Chondrocyte (in vitro differentiated cells): ENCODE data around the gene FBXL12. TPM values are rescaled to one million over a fixed set of nuclear protein-coding genes. Genes with fewer than 3 reads are reported as not detected.
A peak's percentile ranks its signal among the peaks of the same experiment; 100 is the strongest.
"Not testable (repeated sequence)": the region's sequence is repeated elsewhere in the genome, so short reads cannot be mapped to it uniquely, and the experiment has no call there.

Experiments
- DNase-seq: peaks from one replicate; pipeline ENCODE4 v3.0.0; 2021; ENCODE audit warnings: mixed read lengths, low spot score
- H3K27ac Mint-ChIP-seq: one replicate; pipeline ENCODE4 v1.8.0; 2021; ENCODE audit warnings: mild to moderate bottlenecking, moderate library complexity, mixed read lengths; ENCODE audit not compliant: unreplicated experiment
- H3K27me3 Mint-ChIP-seq: 2 replicates; pipeline ENCODE4 v1.8.0; 2021; ENCODE audit warnings: low read depth, mixed read lengths
- H3K36me3 Mint-ChIP-seq: 2 replicates; pipeline ENCODE4 v1.8.0; 2021; ENCODE audit warnings: low read depth, mixed read lengths
- H3K4me1 Mint-ChIP-seq: 2 replicates; pipeline ENCODE4 v1.8.0; 2021; ENCODE audit warnings: low read depth, mild to moderate bottlenecking, mixed read lengths
- H3K4me3 Mint-ChIP-seq: one replicate; pipeline ENCODE4 v1.8.0; 2021; ENCODE audit warnings: mild to moderate bottlenecking, moderate library complexity, mixed read lengths; ENCODE audit not compliant: unreplicated experiment
- H3K9me3 Mint-ChIP-seq: 2 replicates; pipeline ENCODE4 v1.8.0; 2021; ENCODE audit warnings: low read depth, mixed read lengths
- CTCF ChIP-seq: fragments of 200-600 bp; sonication (generic); IDR thresholded peaks from 2 replicates; pipeline ENCODE4 v1.5.0; 2021; ENCODE audit warnings: antibody characterized with exemption, mild to moderate bottlenecking, moderate library complexity
- total RNA-seq: library from RNA; stranded (reverse); gene quantifications from 3 replicates; pipeline ENCODE4 v1.2.1, GENCODE V29; 2021

Gene FBXL12
- total RNA-seq, 1 donor from 2014 or later: 26.7 TPM

- Mint-ChIP-seq H3K27me3 (no peaks in the 10 kb centered on the region), H3K9me3 (no peaks in the 10 kb centered on the region), H3K4me3 (peak within 1 kb of the TSS; percentile 100), H3K36me3 (peaks cover 1% of the 10 kb centered on the region), H3K4me1 (peaks cover 36% of the 10 kb centered on the region), H3K27ac (peak within 1 kb of the TSS; percentile 98)
- DNase-seq: peak; percentile 94
- peak; percentile 5 for TF ChIP-seq CTCF
Measured at GRCh38 chr19:9827289-9828238, 8.7 kb upstream of the FBXL12 start, which contains the start of gene UBL5. TSS of gene UBL5 (plus strand) at chr19:9827918. CDS start at chr19:9828338, 420 bp downstream.

- H3K4me3 Mint-ChIP-seq: no peak overlapping the region
- H3K9me3 Mint-ChIP-seq: no peaks in the 10 kb centered on the region
- peaks cover 38% of the 10 kb centered on the region for H3K4me1 Mint-ChIP-seq
- DNase-seq: no peak
- H3K36me3 Mint-ChIP-seq: peaks cover 1% of the 10 kb centered on the region
- no peaks in the 10 kb centered on the region for H3K27me3 Mint-ChIP-seq
- no peak overlapping the region for H3K27ac Mint-ChIP-seq
- TF ChIP-seq CTCF: no peak
Measured at GRCh38 chr19:9823816-9824215, 4.9 kb upstream of the FBXL12 start.

GRCh38 chr19:9820034-9820433 lies 1.2 kb upstream of the FBXL12 start:
- H3K27ac Mint-ChIP-seq: peak overlapping the region; percentile 96
- not testable (repeated sequence) for H3K27me3 Mint-ChIP-seq, DNase-seq, H3K9me3 Mint-ChIP-seq, H3K36me3 Mint-ChIP-seq
- peak overlapping the region; percentile 89 for H3K4me3 Mint-ChIP-seq
- peaks cover 35% of the 10 kb centered on the region for H3K4me1 Mint-ChIP-seq

- Mint-ChIP-seq H3K4me1 (peaks cover 39% of the 10 kb centered on the region), H3K36me3 (peaks cover 3% of the 10 kb centered on the region), H3K27ac (peak overlapping the region; percentile 96), H3K27me3 (no peaks in the 10 kb centered on the region), H3K4me3 (peak overlapping the region; percentile 89), H3K9me3 (no peaks in the 10 kb centered on the region)
- no peak for TF ChIP-seq CTCF
- DNase-seq: no peak
Measured at GRCh38 chr19:9819596-9819909, 674 bp upstream of the FBXL12 start.

- no peak for DNase-seq
- Mint-ChIP-seq H3K4me3 (peak overlapping the region; percentile 89), H3K27me3 (no peaks in the 10 kb centered on the region), H3K4me1 (peaks cover 36% of the 10 kb centered on the region), H3K9me3 (no peaks in the 10 kb centered on the region), H3K27ac (peak overlapping the region; percentile 96), H3K36me3 (peaks cover 5% of the 10 kb centered on the region)
- no peak for TF ChIP-seq CTCF
Measured at GRCh38 chr19:9818175-9818733, 625 bp downstream of the FBXL12 start.
